Tibial nerve (tissue), 4 donors: ENCODE results near the gene LLCFC1. TPM values are rescaled to one million over a fixed set of nuclear protein-coding genes. Genes with fewer than 3 reads are reported as not detected.

Experiments used
- DNase-seq, 2 donors: peaks; one replicate each; pipeline ENCODE4 v3.0.0-alpha.2; 2019; ENCODE audit warnings: low spot score in 2 of 2
- H3K27ac ChIP-seq, 4 donors: fragments of 200-600 bp; sonication (generic) in 3 of 4; one replicate each; pipeline ENCODE4 v1.5.1; 2017 to 2019; ENCODE audit warnings: mild to moderate bottlenecking in 1 of 4
- H3K27me3 ChIP-seq, 2 donors: fragments of 200-600 bp; sonication (generic) in 1 of 2; one replicate each; pipeline versions ENCODE4 v1.5.1 to v1.6.0; 2017 to 2019
- H3K36me3 ChIP-seq, 3 donors: fragments of 200-600 bp; sonication (generic); one replicate each; pipeline ENCODE4 v1.5.1; 2018 to 2019
- H3K4me1 ChIP-seq, 4 donors: fragments of 200-600 bp; sonication (generic) in 3 of 4; one replicate each; pipeline ENCODE4 v1.5.1; 2017 to 2019
- H3K4me3 ChIP-seq, 4 donors: fragments of 200-600 bp; sonication (generic) in 3 of 4; one replicate each; pipeline ENCODE4 v1.5.1; 2017 to 2019; ENCODE audit warnings: mild to moderate bottlenecking in 1 of 4, moderate library complexity in 1 of 4
- H3K9me3 ChIP-seq, 4 donors: fragments of 200-600 bp; sonication (generic) in 3 of 4; one replicate each; pipeline ENCODE4 v1.5.1; 2017 to 2019
- EP300 ChIP-seq, 2 donors: sonication (generic); formaldehyde crosslinking; IDR thresholded peaks; one replicate each; pipeline ENCODE4 v1.6.1; 2017; ENCODE audit warnings: antibody characterized with exemption in 2 of 2, mild to moderate bottlenecking in 1 of 2
- POLR2A ChIP-seq, 2 donors: fragments of 450-650 bp; IDR thresholded peaks; one replicate each; pipeline ENCODE4 v1.6.1; 2017; ENCODE audit warnings: antibody characterized with exemption in 2 of 2, mild to moderate bottlenecking in 2 of 2, moderate library complexity in 2 of 2
- WGBS, 2 donors: methylation state at CpG; one replicate each; pipeline ENCODE4 v1.1.5; 2018; 5-methylcytosine and 5-hydroxymethylcytosine counted together
- total RNA-seq, 4 donors: library from RNA; depleted of rRNA; stranded (reverse); fragments of >200 nt; gene quantifications; one replicate each; pipeline ENCODE4 v1.1.0, GENCODE V29; 2016
- TF ChIP-seq, protein P1 (sequence below), 5 experiments: fragments of 200-600 bp in 3 of 5; fragments of 450-650 bp in 2 of 5; sonication (generic) in 3 of 5; IDR thresholded peaks; one replicate each; pipeline ENCODE4 v1.5.1; 2016 to 2019; ENCODE audit warnings: antibody characterized with exemption in 5 of 5, mild to moderate bottlenecking in 3 of 5, moderate library complexity in 2 of 5

LLCFC1 gene
- total RNA-seq, 4 donors from 2014 or later = not detected

DNA sequence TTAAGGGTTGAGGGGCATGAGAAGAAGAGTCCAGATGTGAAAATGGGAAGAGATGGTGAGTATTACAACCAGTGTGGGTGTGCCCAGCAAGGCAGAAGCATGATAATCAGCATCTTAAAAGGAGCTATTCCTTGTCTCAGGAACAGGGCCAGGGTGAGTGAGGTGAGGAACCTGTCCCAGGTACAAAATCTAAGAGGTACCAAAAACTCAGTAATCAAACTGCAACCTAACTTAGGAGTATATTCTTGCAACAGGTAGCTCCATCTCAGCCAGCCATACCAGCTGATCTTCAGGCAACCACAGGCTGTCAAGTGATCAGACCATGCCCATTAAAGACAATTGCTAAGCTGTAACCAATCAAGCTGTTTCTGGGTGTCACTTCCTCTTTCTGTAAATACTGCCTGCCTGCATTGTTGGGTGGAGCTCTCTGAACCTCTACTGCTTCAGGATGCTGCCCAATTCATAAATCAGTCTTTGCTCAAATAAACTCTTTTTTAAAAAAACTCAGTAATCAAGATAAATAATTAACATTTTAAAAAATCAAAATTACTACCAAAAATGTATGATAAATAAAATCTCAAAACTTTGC lies 15.5 kb downstream of the LLCFC1 start:
- Histone ChIP-seq H3K36me3 (peaks cover 0 to 15% (median 0%) of the 10 kb centered on the region in 3 donors), H3K27me3 (no peaks in the 10 kb centered on the region), H3K9me3 (peaks cover 0 to 5% (median 0%) of the 10 kb centered on the region in 4 donors), H3K27ac (no peak overlapping the region), H3K4me1 (no peaks in the 10 kb centered on the region), H3K4me3 (no peak overlapping the region)
- no peak for DNase-seq
- TF ChIP-seq POLR2A (IDR thresholded peaks at IDR 0.05) (no peak), EP300 (IDR thresholded peaks at IDR 0.05) (no peak)
- TF ChIP-seq, protein P1, sequence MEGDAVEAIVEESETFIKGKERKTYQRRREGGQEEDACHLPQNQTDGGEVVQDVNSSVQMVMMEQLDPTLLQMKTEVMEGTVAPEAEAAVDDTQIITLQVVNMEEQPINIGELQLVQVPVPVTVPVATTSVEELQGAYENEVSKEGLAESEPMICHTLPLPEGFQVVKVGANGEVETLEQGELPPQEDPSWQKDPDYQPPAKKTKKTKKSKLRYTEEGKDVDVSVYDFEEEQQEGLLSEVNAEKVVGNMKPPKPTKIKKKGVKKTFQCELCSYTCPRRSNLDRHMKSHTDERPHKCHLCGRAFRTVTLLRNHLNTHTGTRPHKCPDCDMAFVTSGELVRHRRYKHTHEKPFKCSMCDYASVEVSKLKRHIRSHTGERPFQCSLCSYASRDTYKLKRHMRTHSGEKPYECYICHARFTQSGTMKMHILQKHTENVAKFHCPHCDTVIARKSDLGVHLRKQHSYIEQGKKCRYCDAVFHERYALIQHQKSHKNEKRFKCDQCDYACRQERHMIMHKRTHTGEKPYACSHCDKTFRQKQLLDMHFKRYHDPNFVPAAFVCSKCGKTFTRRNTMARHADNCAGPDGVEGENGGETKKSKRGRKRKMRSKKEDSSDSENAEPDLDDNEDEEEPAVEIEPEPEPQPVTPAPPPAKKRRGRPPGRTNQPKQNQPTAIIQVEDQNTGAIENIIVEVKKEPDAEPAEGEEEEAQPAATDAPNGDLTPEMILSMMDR (IDR thresholded peaks at IDR 0.05) = no peak

DNA sequence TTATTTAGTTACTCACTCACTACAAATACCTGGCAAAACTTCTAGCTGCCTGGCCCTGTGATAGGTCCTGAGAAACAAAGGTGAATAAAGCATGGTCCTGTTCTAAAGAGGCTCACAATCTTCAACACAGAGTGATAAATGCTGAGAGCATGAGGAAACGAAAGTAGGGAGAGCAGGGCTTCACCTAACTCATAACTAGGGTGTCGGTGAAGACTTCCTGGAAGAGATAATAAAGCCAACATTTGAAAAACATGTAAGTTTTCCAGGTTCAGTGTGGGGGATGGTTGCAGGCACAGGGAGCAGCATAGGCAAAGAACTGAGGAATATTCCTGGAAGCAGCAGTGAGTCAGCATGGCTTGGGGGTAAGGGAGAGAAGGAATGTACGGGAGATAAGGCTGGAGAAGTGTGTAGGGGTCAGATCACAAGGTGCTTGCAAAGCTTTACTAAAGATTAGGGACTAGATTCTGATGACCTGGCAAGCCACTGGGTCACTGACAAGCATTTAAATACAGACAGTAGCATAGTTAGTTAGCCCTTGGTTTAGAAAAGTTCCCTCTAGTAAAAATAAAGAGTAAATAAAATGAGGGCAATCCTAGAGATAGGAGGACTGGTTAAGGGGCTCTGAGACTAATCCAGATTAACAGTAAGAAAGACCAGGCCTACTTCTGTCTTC lies 17.8 kb downstream of the LLCFC1 start:
- no peaks in the 10 kb centered on the region for H3K4me1 ChIP-seq
- H3K27me3 ChIP-seq = no peaks in the 10 kb centered on the region
- H3K27ac ChIP-seq = no peak overlapping the region
- DNase-seq = no peak
- TF ChIP-seq EP300 (IDR thresholded peaks at IDR 0.05) (no peak), POLR2A (IDR thresholded peaks at IDR 0.05) (no peak)
- TF ChIP-seq, protein P1 (IDR thresholded peaks at IDR 0.05) = no peak
- H3K4me3 ChIP-seq = no peak overlapping the region
- peaks cover 0 to 15% (median 0%) of the 10 kb centered on the region in 3 donors for H3K36me3 ChIP-seq
- H3K9me3 ChIP-seq = peaks cover 0 to 5% (median 0%) of the 10 kb centered on the region in 4 donors
- WGBS, 2 donors = 76 to 81% methylated on average over 3 of the region's 3 CpGs

GRCh38 chr7:142957723-142958122 lies 18.4 kb downstream of the LLCFC1 start:
- peaks cover 0 to 5% (median 0%) of the 10 kb centered on the region in 4 donors for H3K9me3 ChIP-seq
- no peaks in the 10 kb centered on the region for H3K27me3 ChIP-seq
- H3K4me3 ChIP-seq = no peak overlapping the region
- no peak overlapping the region for H3K27ac ChIP-seq
- WGBS, 2 donors = 73 to 79% methylated on average over 8 of the region's 8 CpGs
- no peaks in the 10 kb centered on the region for H3K4me1 ChIP-seq
- TF ChIP-seq POLR2A (IDR thresholded peaks at IDR 0.05) = no peak
- TF ChIP-seq EP300 (IDR thresholded peaks at IDR 0.05) = no peak
- TF ChIP-seq, protein P1 (IDR thresholded peaks at IDR 0.05) = no peak
- no peak for DNase-seq
- H3K36me3 ChIP-seq = peaks cover 0 to 15% (median 0%) of the 10 kb centered on the region in 3 donors

- Histone ChIP-seq H3K4me3 (no peak overlapping the region), H3K36me3 (peaks cover 0 to 4% (median 0%) of the 10 kb centered on the region in 3 donors), H3K27ac (no peak overlapping the region), H3K27me3 (no peaks in the 10 kb centered on the region), H3K4me1 (no peaks in the 10 kb centered on the region), H3K9me3 (peaks cover 0 to 5% (median 0%) of the 10 kb centered on the region in 4 donors)
- TF ChIP-seq POLR2A (IDR thresholded peaks at IDR 0.05) (no peak), EP300 (IDR thresholded peaks at IDR 0.05) (no peak)
- TF ChIP-seq, protein P1 (IDR thresholded peaks at IDR 0.05) = no peak
- no peak for DNase-seq
These were observed 19.9 kb downstream of the LLCFC1 start for GRCh38 chr7:142959202-142959601.

- Histone ChIP-seq H3K36me3 (no peaks in the 10 kb centered on the region), H3K27me3 (no peaks in the 10 kb centered on the region), H3K27ac (no peak overlapping the region), H3K4me3 (no peak overlapping the region), H3K9me3 (no peaks in the 10 kb centered on the region), H3K4me1 (no peaks in the 10 kb centered on the region)
- TF ChIP-seq EP300 (IDR thresholded peaks at IDR 0.05) (no peak), POLR2A (IDR thresholded peaks at IDR 0.05) (no peak)
- TF ChIP-seq, protein P1 (IDR thresholded peaks at IDR 0.05) = no peak
- WGBS, 2 donors = 85 to 91% methylated on average over 5 of the region's 5 CpGs
- no peak for DNase-seq
These were observed 21.8 kb downstream of the LLCFC1 start for GRCh38 chr7:142960955-142961512.
